GM23248 (cell line): Measurements from ENCODE around the gene IL1RAPL2.

Experiments
- EZH2 ChIP-seq: fragments of 200-600 bp; sonication (generic); IDR thresholded peaks from 2 replicates; pipeline ENCODE4 v1.6.1; 2018; ENCODE audit warnings: antibody characterized with exemption, mild to moderate bottlenecking; ENCODE audit not compliant: insufficient read depth, poor library complexity, severe bottlenecking
- EZH2phosphoT487 ChIP-seq: fragments of 200-600 bp; sonication (generic); IDR thresholded peaks from 2 replicates; pipeline ENCODE4 v1.6.1; 2018; ENCODE audit warnings: antibody characterized with exemption, moderate library complexity, mild to moderate bottlenecking, low read depth; ENCODE audit not compliant: insufficient read depth

- no peak for TF ChIP-seq EZH2
- no peak for TF ChIP-seq EZH2phosphoT487
Measured at GRCh38 chrX:105006103-105006502, 440.1 kb downstream of the IL1RAPL2 start.
